Coronary artery (tissue), 2 donors: ENCODE measurements around the gene XCL2.

Experiments used
- DNase-seq: peaks from one replicate; pipeline ENCODE4 v3.0.0-alpha.2; 2017; ENCODE audit warnings: low spot score
- H3K27ac ChIP-seq, 2 donors: fragments of 200-600 bp; sonication (generic); one replicate each; pipeline ENCODE4 v1.5.1; 2016 to 2019
- H3K4me3 ChIP-seq: fragments of 200-600 bp; sonication (generic); 2 replicates; pipeline ENCODE4 v1.5.1; 2016; ENCODE audit warnings: mild to moderate bottlenecking, moderate library complexity
- TF ChIP-seq, protein P1 (sequence below): fragments of 200-600 bp; sonication (generic); IDR thresholded peaks from one replicate; pipeline ENCODE4 v1.5.1; 2019; ENCODE audit warnings: antibody characterized with exemption

The XCL2 gene

DNA sequence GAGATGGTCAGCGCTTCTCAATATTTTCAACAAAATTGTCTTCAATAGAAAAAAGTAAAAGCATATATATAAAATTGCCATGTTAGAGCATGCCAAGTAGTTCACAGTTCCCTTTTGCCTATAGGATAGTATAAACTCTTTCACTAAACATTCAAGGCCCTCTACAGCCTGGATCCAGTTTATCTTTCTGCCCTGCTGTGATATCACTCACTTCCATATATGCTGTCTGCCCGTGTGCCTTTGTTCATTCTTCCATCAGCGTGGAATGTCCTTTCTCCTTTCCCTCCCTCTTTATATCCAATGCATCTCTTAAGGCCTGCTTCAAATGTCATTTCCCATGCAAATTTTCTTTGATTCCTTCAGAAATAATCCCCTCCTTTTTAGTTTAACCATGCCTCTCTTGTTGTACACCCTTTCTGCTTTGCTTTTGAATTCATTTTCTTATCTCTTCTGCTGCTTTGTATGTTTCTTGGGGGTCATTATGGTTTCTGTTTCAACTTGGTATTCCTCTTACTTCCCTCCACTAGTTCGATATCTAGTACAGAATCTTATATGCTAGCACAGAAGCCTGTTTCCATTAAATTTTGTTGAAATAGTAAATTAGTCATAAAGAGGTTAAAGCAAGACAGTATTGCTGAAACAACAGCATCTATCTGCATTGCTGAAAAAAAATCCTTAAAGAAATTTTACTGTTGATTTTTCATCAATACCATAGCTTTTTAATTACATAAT, 44.7 kb downstream of the XCL2 start:
- no peak overlapping the region for H3K27ac ChIP-seq
- TF ChIP-seq, protein P1, sequence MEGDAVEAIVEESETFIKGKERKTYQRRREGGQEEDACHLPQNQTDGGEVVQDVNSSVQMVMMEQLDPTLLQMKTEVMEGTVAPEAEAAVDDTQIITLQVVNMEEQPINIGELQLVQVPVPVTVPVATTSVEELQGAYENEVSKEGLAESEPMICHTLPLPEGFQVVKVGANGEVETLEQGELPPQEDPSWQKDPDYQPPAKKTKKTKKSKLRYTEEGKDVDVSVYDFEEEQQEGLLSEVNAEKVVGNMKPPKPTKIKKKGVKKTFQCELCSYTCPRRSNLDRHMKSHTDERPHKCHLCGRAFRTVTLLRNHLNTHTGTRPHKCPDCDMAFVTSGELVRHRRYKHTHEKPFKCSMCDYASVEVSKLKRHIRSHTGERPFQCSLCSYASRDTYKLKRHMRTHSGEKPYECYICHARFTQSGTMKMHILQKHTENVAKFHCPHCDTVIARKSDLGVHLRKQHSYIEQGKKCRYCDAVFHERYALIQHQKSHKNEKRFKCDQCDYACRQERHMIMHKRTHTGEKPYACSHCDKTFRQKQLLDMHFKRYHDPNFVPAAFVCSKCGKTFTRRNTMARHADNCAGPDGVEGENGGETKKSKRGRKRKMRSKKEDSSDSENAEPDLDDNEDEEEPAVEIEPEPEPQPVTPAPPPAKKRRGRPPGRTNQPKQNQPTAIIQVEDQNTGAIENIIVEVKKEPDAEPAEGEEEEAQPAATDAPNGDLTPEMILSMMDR = no peak
- DNase-seq = no peak
- no peak overlapping the region for H3K4me3 ChIP-seq

DNA sequence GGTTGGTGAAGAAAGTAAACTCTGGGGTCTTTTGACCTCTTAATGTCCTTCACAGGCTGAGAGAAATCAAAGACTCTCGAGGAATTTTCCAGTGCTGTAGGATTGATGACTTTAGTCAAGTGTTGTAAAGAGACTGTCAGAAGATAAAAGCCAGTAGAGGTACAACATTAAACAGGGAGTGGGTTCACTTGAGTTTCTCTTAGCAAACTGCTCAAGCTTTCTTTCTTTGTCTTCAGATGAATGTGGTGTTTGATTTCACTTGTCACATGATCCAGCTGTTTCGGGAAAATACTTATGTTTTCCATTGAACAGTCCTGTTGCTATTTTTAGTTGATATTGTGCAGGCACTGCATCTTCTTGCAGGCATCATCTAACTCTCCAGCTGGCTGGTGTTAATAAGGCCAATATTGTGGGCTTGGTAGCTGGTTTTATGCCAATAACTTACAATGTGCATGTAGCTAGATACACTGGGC, 45.6 kb downstream of the XCL2 start:
- no peak overlapping the region for H3K27ac ChIP-seq
- no peak for DNase-seq
- no peak overlapping the region for H3K4me3 ChIP-seq
- TF ChIP-seq, protein P1 = no peak

DNA sequence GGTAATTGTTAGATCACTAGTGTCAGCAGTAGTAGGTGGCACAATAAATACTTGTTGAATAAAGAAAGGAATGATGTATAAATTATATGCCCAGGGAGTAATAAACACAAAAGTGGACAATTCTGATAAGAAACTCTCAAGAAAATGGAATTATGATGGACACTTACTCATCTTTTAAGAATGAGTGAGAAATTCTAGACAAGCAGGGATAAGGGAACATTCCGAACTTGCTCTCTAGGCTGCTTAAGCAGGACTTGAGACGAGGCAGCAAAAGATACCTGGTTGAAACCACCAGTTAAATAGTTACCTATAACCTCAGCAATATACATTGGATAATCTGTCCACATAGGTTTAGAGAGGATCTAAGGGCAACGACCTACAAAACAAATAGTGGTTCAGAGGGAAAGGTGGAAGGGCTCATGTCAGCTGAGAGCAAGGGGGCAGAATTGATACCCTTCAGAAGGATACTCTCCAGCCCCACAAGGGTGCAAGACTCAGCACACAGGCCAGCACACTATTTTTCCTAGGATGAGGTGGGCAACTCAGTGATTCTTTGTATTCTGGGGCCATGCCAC, 46.3 kb downstream of the XCL2 start:
- no peak overlapping the region for H3K27ac ChIP-seq

DNA sequence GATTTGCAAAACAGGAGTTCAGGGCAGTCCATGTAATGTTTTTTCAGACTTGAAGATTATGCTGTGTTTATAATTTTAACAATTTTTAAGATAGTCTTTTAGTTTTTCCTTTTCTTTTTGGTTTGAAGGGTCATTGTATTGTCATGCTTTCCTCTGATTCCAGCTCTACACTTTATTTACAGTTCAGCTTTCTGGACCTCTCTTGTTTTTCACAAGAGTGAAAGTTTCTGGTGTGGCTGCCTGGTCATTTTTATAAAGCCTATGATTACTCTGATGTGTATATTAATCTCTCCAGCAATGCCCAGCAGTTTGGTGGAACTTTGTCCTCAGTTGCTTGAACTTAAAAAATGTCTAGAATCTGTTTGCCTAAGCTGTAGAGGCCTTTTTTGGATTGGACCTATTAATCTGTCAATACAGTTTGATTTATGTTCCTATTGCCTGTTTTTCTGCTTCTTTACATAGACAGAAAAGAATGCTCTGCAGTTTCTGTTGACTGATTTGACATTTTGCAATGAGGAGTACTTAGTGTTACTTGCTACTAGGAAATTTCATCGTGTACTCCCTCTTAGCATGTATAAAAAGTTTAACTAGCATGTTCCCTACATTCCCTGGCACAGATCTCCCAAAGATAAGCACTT, 52.2 kb downstream of the XCL2 start:
- Histone ChIP-seq H3K4me3 (no peak overlapping the region), H3K27ac (no peak overlapping the region)
- TF ChIP-seq, protein P1 = no peak
- DNase-seq = no peak

More for the DNA sequence above, 46.3 kb downstream of the XCL2 start:
- DNase-seq = no peak
- TF ChIP-seq, protein P1 = no peak
- no peak overlapping the region for H3K4me3 ChIP-seq
